ENCODE measurements around the gene UBXN6. TPM values are rescaled to one million over a fixed set of nuclear protein-coding genes. Genes with fewer than 3 reads are reported as not detected.

UBXN6 gene
- polyA plus RNA-seq, 2 of the 4 experiments (the other 2 are of a cell fraction): 23.0 to 31.6 TPM

DNA sequence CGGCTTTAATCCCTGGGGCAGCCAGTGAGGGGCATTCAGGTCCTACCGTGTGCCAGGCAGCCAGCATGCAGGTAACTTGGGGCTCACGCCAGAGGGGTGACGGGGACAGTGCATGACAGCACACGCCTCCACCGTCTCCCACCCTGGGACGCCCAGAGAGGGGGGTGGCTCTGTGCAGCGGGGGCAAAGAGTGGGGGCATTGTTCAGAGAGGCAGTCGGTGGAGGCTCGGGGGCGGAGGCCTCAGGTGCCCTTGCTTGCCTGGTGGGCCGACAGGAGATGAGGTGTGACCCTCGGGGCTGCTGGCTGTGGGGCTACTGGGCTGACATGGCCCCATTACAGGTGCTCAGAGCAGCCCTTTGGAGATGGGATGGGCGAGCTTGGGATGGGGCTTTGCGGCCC lies 42.3 kb upstream of the UBXN6 start (continued):
- TF ChIP-seq POLR2AphosphoS2 (conservative IDR thresholded peaks at IDR 0.05; ENCODE audit: low read length) (no peak), MAZ (IDR thresholded peaks at IDR 0.05; ENCODE audit: borderline replicate concordance, low read depth, low read length) (no peak)

DNA sequence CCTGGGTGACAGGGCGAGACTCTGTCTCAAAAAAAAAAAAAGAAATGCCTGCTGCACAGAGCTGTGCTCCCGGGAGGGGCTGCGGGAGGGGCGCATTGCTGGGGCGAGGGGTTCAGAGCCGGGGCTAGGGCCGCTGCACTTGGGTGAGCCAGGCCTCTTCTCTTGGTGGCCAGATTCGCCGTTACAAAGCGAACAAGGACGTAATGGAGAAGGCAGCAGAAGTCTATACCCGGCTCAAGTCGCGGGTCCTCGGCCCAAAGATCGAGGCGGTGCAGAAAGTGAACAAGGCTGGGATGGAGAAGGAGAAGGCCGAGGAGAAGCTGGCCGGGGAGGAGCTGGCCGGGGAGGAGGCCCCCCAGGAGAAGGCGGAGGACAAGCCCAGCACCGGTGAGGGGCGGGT lies 41.7 kb upstream of the UBXN6 start:
- no peak overlapping the region for H3K4me3 ChIP-seq
- DNase-seq (ENCODE audit: low read depth in 1 of 2, low spot score in 1 of 2) (no peak), FAIRE-seq (no peak), ATAC-seq (no peak)
- TF ChIP-seq RFX5 (IDR thresholded peaks at IDR 0.05) (no peak), HOXB5 (CRISPR knock-in tag; IDR thresholded peaks at IDR 0.05) (no peak), SREBF2 (IDR thresholded peaks at IDR 0.05) (no peak), ZC3H11A (IDR thresholded peaks at IDR 0.05) (no peak), NPAS2 (CRISPR knock-in tag; IDR thresholded peaks at IDR 0.05; ENCODE audit: borderline replicate concordance) (no peak), HOXA7 (CRISPR knock-in tag; IDR thresholded peaks at IDR 0.05) (no peak), JUNB (IDR thresholded peaks at IDR 0.05) (no peak), ZFP36 (IDR thresholded peaks at IDR 0.05; ENCODE audit: borderline replicate concordance, partially characterized antibody) (no peak), PHF8 (IDR thresholded peaks at IDR 0.05; ENCODE audit: borderline replicate concordance, low read depth) (no peak), CEBPB (IDR thresholded peaks at IDR 0.05) (no peak), JUN (IDR thresholded peaks at IDR 0.05) (no peak), FOXS1 (CRISPR knock-in tag; IDR thresholded peaks at IDR 0.05) (no peak)
- no peaks in the 10 kb centered on the region for H3K9me3 ChIP-seq
- H3K4me1 ChIP-seq: no peaks in the 10 kb centered on the region
- H3K27ac ChIP-seq: no peak overlapping the region
- POLR2A ChIA-PET: no interaction called here
- no peak overlapping the region for H3K4me2 ChIP-seq
- 96% methylated on average over 18 of the region's 23 CpGs for WGBS (ENCODE audit: missing lambda C conversion rate)
- CTCF ChIA-PET: no interaction called here

DNA sequence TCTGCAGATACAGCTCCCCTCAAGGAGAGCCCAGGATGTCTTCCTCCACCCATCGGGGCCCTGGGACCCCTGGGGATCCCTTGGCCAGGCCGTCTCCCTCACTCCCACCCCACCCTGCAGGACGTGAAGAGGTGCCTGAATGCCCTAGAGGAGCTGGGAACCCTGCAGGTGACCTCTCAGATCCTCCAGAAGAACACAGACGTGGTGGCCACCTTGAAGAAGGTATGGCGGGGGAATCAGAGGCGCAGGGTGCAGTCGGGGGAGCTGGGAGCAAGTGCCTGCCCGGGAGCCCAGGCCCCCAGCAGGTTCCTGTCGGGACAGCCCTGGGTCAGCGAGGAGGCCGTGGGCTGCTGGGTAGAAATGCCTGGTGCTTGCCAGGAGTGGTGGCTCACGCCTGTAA lies 41.1 kb upstream of the UBXN6 start:
- POLR2A ChIA-PET: no interaction called here
- no peak for TF ChIP-seq ZC3H11A (IDR thresholded peaks at IDR 0.05)
- TF ChIP-seq RCOR1 (IDR thresholded peaks at IDR 0.05; ENCODE audit: low read depth, low read length): no peak
- TF ChIP-seq, protein P1, sequence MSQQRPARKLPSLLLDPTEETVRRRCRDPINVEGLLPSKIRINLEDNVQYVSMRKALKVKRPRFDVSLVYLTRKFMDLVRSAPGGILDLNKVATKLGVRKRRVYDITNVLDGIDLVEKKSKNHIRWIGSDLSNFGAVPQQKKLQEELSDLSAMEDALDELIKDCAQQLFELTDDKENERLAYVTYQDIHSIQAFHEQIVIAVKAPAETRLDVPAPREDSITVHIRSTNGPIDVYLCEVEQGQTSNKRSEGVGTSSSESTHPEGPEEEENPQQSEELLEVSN (IDR thresholded peaks at IDR 0.05; ENCODE audit: borderline replicate concordance, low read depth): no peak
- TF ChIP-seq HOXB5 (CRISPR knock-in tag; IDR thresholded peaks at IDR 0.05): no peak
- TF ChIP-seq ESRRA (IDR thresholded peaks at IDR 0.05; ENCODE audit: borderline replicate concordance, low read length): no peak
- no peak for TF ChIP-seq POLR2AphosphoS2 (conservative IDR thresholded peaks at IDR 0.05; ENCODE audit: low read length)
- TF ChIP-seq TP53 (CRISPR knock-in tag; IDR thresholded peaks at IDR 0.05): no peak
- TF ChIP-seq HOXA7 (CRISPR knock-in tag; IDR thresholded peaks at IDR 0.05): no peak

DNA sequence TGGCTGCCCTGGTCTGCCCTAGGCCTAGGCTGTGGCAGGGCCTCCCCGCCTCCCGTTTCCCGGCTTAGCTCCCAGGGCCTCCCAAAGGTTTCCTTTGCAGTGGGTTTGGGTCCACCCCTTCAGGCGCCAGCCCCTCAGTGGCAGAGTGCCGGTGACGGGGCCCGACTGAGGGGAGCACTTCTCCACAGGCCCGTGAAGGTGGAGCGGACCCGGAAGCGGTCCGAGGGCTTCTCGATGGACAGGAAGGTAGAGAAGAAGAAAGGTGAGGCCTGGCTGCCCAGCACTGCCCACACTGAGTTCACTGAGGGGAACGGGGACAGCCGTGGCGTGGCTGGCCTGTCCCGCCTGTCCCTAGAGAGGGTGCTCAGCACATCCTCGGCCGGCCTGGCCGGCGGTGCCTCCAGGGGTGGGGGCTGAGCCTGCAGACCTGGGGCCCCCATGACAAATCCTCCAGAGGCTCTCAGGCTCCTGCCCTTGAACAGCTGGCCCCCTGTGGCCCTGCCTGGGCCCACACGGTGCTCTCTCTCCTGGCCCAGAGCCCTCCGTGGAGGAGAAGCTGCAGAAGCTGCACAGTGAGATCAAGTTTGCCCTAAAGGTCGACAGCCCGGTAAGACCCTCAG lies 40.3 kb upstream of the UBXN6 start:
- ATAC-seq: no peak
- POLR2A ChIA-PET: no interaction called here
- no peak for TF ChIP-seq SREBF2 (IDR thresholded peaks at IDR 0.05)
- no peak for TF ChIP-seq EHMT2 (IDR thresholded peaks at IDR 0.05; ENCODE audit: low read depth)
- TF ChIP-seq RAD21 (conservative IDR thresholded peaks at IDR 0.05 in 1 of 2, IDR thresholded peaks at IDR 0.05 in 1 of 2): no peak
- TF ChIP-seq, protein P2, sequence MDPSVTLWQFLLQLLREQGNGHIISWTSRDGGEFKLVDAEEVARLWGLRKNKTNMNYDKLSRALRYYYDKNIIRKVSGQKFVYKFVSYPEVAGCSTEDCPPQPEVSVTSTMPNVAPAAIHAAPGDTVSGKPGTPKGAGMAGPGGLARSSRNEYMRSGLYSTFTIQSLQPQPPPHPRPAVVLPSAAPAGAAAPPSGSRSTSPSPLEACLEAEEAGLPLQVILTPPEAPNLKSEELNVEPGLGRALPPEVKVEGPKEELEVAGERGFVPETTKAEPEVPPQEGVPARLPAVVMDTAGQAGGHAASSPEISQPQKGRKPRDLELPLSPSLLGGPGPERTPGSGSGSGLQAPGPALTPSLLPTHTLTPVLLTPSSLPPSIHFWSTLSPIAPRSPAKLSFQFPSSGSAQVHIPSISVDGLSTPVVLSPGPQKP (IDR thresholded peaks at IDR 0.05; ENCODE audit: low read depth, low read length): no peak
- TF ChIP-seq EHF (CRISPR knock-in tag; IDR thresholded peaks at IDR 0.05): no peak
- TF ChIP-seq HDAC2 (IDR thresholded peaks at IDR 0.05): no peak
- no peak for TF ChIP-seq HEYL (CRISPR knock-in tag; IDR thresholded peaks at IDR 0.05)
- TF ChIP-seq CBX2 (IDR thresholded peaks at IDR 0.05; ENCODE audit: borderline replicate concordance, low read depth): no peak
- TF ChIP-seq RNF2 (IDR thresholded peaks at IDR 0.05; ENCODE audit: borderline replicate concordance, low read depth): no peak
- H3K4me1 ChIP-seq: no peaks in the 10 kb centered on the region
- H3K27ac ChIP-seq: no peak overlapping the region
- no peaks in the 10 kb centered on the region for H3K9me3 ChIP-seq
- DNase-seq (ENCODE audit: low read depth in 1 of 2, low spot score in 1 of 2): no peak
- 95% methylated on average over 13 of the region's 25 CpGs for WGBS (ENCODE audit: missing lambda C conversion rate)
- H3K4me2 ChIP-seq: no peak overlapping the region
- no peak overlapping the region for H3K4me3 ChIP-seq
- FAIRE-seq: no peak
- CTCF ChIA-PET: interaction anchor here (0.7 to 0.8 kb wide), 2 partner anchors 26 to 28 kb away, joined by 3 read pairs; no protein-coding TSS in a partner anchor

More for the DNA sequence above, 41.1 kb upstream of the UBXN6 start:
- ATAC-seq: no peak
- Histone ChIP-seq H3K9me3 (no peaks in the 10 kb centered on the region), H3K4me2 (no peak overlapping the region), H3K4me3 (no peak overlapping the region), H3K4me1 (no peaks in the 10 kb centered on the region), H3K27ac (no peak overlapping the region)
- WGBS (ENCODE audit: missing lambda C conversion rate): 92% methylated on average over 5 of the region's 12 CpGs
- no peak for DNase-seq (ENCODE audit: low read depth in 1 of 2, low spot score in 1 of 2)
- CTCF ChIA-PET: interaction anchor here (0.7 to 0.8 kb wide), 2 partner anchors 26 to 28 kb away, joined by 3 read pairs; no protein-coding TSS in a partner anchor
- FAIRE-seq: no peak
